NOMO-1 treated with dmso at 0.1 percent for 144 hours (cell line): ENCODE data around the gene GNG12.
"Not testable (repeated sequence)": the region's sequence is repeated elsewhere in the genome, so short reads cannot be mapped to it uniquely, and the experiment has no call there.

ENCODE experiments used
- DNase-seq: peaks from one replicate; lab custom pipeline; 2025; ENCODE audit not compliant: unreplicated experiment; lab: John Stamatoyannopoulos, UW

Gene GNG12

GRCh38 chr1:67735806-67736627 is 97.2 kb downstream of the GNG12 start:
- no peak for DNase-seq

DNA sequence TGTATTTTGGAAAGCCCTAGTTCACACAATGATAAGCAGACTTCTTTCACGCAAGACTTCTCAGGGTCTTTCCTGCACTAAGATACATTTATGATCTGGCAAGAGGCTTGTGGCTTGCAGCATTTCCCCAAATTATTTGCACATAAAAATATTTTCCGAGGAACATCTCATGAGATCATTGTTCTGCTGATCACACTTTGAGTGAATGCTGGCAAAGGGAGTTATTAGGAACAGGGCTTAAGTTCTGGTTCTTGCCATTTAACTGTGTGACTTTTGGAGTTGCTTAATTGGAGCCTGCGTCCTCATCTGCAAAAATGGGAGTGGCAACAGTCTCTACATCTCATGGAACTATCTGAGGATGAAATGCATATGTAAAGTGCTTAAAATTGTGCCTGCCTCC is 98.1 kb downstream of the GNG12 start:
- no peak for DNase-seq

DNA sequence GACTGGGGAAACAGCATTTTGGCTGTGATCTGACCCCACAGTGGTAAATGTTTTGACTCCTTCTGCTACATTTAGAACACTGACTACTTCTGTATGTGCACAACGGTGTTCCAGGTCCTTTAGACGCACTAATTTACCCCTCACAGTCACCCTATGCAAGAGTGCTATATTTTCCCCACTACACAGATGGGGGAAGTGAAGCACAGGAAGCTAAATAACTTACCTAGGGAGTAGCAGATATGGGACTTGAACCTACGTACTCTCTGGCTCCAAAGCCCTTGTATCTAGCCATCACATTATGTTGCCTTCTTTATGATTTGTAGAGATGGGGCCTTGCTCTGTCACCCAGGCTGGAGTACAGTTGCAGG is 99.0 kb downstream of the GNG12 start:
- no peak for DNase-seq

DNA sequence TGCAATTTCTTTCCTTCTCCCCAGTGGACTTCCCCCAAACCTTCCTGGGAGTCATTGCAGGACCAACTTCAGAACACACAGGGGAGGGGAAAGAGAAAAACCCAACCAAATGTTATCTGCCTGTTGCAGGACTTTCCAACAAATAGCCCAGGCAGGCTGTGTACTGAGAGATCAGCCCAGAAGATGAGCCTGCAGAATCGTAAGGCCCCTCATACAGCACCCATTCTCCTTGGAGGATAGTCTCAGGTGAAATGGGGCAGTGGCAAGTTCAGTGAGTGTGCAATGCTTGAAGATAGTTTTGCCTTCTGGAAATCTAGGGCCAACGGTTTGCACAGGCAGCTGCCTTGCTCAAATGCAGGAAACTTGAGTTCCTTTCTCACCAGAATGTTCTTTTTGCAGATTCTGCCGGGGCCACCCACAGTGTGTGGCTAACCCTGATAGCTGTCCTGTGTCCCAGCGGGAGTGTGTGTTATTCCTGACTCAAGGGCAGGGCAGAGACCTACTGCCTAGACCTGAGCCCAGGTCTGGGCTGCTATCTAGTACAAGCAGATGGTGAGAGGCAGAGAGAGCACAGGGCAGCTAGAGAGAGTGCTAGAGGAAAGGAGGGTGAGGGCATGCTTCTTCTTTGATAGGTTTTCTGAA is 99.5 kb downstream of the GNG12 start:
- no peak for DNase-seq

GRCh38 chr1:67732750-67733151 is 100.5 kb downstream of the GNG12 start:
- peak; percentile 37 for DNase-seq

GRCh38 chr1:67731322-67731721 is 101.9 kb downstream of the GNG12 start:
- no peak for DNase-seq

- DNase-seq = not testable (repeated sequence)
Observed at GRCh38 chr1:67730312-67730711, 103.0 kb downstream of the GNG12 start.

DNA sequence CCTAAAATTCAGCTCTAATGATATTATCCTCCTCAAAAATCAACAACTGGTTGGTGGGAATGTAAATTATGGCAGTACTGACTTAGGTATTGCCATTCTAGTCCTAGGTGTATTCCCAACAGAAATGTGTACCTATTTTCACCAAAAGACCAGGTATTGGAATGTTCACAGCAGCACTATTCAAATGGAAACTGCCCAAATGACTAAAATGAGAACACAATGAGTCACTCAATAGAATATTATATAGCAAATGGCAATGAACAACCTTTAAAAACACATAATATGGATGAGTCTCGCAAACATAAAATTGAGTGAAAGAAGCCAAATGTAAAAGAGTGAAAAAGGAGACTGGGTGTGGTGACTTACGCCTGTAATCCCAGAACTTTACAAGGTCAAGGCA is 103.4 kb downstream of the GNG12 start:
- DNase-seq = no peak

GRCh38 chr1:67726224-67726623 is 107.0 kb downstream of the GNG12 start:
- no peak for DNase-seq

- no peak for DNase-seq
Observed at GRCh38 chr1:67724928-67725560, 108.2 kb downstream of the GNG12 start.

DNA sequence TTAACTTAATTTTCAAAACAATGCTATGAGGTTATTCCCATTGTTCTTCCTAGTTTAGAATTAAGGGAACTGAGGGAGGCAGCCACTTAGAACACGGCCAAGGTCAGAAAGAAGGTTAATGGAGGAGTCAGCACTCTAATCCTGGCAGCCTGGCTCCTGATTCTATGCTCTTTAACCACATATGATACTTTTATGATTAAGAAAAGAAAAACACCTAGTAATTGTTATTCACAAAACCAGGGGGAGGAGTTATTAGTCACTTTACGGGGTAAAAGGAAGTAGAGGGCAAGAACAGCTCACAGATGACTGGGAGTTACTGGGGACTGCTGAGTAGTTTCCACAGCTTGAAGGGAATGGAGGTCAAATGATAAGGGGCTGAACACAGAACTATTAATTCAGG is 109.6 kb downstream of the GNG12 start:
- no peak for DNase-seq

DNA sequence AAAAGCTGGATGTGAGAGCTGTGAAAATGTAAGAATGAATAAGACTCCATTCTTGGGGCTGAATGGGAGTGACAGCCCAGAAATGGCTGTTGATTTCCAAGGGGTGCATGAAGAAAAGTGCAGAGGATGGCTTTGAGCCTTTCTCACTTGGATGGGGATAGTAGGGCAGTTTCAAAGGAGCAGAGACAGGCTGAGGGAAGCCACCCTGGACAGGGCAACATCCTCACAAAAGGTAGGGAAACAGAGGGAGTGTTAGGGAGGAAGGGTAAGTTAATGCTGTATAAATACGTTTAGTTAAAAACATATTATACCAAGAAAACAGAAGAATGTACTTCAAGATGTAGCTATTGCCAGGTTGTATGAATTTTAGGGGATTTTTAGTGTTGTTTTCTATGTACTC is 110.1 kb downstream of the GNG12 start:
- no peak for DNase-seq

DNA sequence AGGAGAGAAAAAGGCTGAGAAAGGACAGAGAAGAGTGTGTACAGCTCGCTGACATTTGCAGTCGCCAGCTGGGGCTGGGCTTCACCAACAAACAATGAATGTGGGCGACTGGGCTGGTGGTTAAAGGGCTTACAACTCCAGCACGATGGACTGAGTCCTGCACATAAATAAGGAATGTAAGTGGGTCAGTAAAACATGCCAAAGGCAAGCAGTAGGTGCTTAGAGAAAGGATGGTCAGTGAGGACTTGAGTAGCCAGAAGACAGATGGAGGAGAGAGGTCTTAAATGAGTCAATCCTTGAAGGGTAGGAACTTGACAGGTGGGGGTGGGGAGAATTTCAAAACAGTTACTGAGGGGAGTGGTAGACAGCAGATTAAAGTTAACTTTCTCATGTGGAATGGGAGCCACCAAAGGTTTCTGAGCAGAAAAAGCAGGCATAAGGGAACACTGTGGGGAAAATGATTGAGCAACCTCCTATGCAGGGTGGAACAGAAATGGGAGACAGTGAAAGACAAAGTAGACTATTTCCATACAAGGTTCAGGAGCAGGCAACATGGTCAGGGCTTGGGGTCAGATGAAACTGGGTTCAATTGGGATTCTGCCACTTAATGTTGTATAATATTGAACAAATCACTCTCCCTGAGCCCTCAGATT is 110.8 kb downstream of the GNG12 start:
- DNase-seq = no peak

- no peak for DNase-seq
Observed at GRCh38 chr1:67721650-67722291, 111.5 kb downstream of the GNG12 start.

- DNase-seq = no peak
Observed at GRCh38 chr1:67721112-67721511, 112.2 kb downstream of the GNG12 start.

GRCh38 chr1:67719329-67720196 is 113.7 kb downstream of the GNG12 start:
- no peak for DNase-seq

- DNase-seq = no peak
Observed at GRCh38 chr1:67717876-67718275, 115.4 kb downstream of the GNG12 start.

GRCh38 chr1:67716800-67717199 is 116.5 kb downstream of the GNG12 start:
- DNase-seq = no peak

- DNase-seq = no peak
Observed at GRCh38 chr1:67715819-67716218, 117.4 kb downstream of the GNG12 start.
